Stomach (tissue), 4 donors: Measurements from ENCODE around the gene HUNK.

Experiments used
- CTCF ChIP-seq, 7 experiments: fragments of 450-650 bp in 4 of 7; fragments of 200-600 bp in 3 of 7; sonication (generic) in 3 of 7; IDR thresholded peaks; one replicate each; pipeline ENCODE4 v1.5.1; 2016 to 2019; ENCODE audit warnings: antibody characterized with exemption in 7 of 7, control low read depth in 2 of 7, mild to moderate bottlenecking in 1 of 7
- POLR2A ChIP-seq, 4 donors: fragments of 450-650 bp; IDR thresholded peaks; one replicate each; pipeline ENCODE4 v1.6.1; 2016; ENCODE audit warnings: antibody characterized with exemption in 4 of 4, control low read depth in 2 of 4, mild to moderate bottlenecking in 1 of 4, moderate library complexity in 1 of 4

DNA sequence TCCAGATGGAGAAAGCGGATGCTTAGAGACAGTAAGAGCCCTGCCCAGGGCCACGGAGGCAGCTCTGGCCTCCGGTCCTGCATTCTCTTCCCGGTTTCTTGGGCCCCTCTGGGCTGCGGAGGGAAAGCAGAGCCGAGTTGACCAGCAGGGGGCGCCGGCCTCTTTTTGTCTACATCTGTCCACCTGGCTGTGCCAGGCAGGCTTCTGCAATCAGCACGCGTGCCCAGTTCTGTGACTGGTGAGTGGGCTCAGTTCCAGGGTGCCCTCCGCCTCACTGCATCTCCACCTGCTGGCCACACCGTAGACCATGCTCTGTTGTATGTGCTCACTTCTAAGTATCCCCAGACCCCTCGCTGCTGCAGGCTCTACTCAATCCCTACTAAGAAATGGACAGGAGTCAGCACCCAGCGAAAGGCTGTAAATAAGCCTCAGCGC is 6.7 kb upstream of the HUNK start:
- peak in 6 of 7 experiments; percentile 24 to 93 (median 88) for TF ChIP-seq CTCF (IDR thresholded peaks at IDR 0.05)
- TF ChIP-seq POLR2A (IDR thresholded peaks at IDR 0.05), result no peak
